HG03558 (cell line): ENCODE data around the gene PDS5A.
"Not testable (repeated sequence)": the region's sequence is repeated elsewhere in the genome, so short reads cannot be mapped to it uniquely, and the experiment has no call there.

Source experiments
- ATAC-seq: cut with Tn5 transposase; IDR thresholded peaks from one replicate; pipeline ENCODE4 v1.9.1; 2021; ENCODE audit warnings: moderate number of reproducible peaks; ENCODE audit not compliant: unreplicated experiment; ENCODE audit errors: extremely low read depth

The PDS5A gene

DNA sequence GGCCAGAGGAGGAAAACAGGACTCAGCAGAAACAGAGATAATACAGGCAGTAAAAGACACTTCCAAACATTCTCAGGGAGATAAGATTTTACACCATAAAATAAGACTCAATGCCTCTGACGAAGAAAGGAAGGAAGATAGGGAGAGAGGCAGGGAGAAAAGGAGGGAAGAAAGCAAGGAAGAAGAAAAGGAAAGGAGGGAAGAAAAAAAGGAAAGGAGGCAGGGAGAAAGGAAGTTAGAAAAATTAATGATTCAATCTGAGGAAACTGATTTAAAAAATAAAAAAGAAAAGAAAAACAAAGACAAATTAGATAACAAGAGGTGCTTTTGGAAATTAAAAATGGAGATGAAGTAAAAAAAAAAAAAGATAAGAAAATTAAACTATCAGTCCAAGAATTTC is 72.1 kb downstream of the PDS5A start:
- no peak for ATAC-seq

DNA sequence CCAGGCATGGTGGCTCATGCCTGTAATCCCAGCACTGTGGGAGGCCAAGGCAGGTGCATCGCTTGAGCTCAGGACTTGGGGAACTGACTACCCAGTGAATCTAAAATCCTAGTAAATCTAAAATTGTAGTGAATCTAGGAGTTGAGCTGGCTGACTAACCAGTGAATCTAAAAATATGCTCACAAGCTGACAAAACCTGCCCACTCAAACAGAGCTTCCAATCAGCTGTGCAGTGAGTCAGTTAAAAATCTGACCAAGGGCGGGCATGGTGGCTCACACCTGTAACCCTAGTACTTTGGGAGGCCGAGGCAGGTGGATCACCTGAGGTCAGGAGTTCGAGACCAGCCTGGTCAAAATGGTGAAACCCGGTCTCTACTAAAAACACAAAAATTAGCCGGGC is 72.7 kb downstream of the PDS5A start:
- not testable (repeated sequence) for ATAC-seq

DNA sequence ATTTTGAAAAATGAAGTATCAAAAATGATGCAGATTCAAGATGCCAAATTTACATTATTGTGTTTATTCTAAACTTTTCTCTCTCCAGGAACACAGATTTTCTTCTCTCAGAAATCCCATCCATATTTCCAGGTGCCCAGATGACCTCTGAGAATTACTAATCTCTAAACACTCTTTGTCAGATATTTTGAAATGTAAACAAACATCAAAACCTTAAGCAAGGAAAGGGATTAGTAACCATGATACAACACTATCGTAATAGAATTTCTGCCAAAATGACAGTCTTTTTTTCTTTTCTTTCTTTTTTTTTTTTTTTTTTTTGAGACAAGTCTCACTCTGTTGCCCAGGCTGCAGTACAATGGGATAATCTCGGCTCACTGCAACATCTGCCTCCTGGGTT is 76.7 kb downstream of the PDS5A start:
- no peak for ATAC-seq

DNA sequence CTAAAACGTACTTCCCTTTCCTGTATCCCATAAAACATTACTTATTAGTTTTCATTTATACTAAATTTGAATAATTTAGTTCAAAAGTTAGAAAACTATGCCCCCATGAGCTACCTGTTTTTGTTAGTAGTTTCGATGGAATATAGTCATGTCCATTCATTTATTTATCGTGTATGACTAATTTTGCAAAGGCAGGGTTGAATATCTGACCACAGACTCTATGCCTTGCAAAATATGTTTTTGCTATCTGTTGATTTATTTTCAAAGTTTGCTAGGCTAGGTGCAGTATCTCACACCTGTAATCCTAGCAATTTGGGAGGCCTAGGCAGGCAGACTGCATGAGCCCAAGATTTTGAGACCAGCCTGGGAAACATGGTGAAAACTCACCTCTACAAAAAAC is 78.4 kb downstream of the PDS5A start:
- no peak for ATAC-seq

DNA sequence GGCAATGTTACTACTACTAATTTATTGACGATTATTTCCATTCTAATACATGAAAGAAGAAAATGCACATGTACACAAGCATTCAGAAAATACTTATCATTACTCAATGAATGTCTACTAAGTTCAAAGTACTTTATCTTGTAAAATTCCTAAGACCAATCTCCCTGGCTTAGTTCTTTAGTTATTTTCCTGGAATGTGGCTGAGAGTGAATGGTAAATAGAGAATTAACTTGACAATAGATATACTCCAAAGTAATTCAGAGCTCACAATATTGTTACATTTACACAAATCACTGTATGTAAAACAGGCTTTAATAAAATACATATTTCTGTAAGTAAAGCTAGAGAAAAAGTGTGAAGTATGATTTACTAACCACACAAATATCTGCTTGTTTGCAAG is 79.7 kb downstream of the PDS5A start:
- ATAC-seq = no peak

DNA sequence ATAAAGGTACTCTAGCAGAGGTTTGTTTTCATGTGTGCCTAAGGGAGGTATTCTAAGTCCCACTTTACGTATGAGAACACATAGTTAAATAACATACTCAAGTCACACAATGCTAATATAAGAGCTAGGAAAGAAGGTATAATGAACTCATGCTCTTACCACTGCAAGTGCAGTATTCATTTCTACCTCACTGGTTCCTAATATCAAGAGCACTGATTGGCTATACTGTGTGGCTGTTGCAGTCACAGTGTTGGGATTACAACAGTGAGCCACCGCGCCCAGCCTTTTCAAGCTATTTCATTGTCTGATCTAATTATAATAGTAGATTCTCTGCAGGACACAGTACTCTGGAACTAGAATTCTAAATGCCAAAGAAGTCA is 84.0 kb downstream of the PDS5A start:
- no peak for ATAC-seq

DNA sequence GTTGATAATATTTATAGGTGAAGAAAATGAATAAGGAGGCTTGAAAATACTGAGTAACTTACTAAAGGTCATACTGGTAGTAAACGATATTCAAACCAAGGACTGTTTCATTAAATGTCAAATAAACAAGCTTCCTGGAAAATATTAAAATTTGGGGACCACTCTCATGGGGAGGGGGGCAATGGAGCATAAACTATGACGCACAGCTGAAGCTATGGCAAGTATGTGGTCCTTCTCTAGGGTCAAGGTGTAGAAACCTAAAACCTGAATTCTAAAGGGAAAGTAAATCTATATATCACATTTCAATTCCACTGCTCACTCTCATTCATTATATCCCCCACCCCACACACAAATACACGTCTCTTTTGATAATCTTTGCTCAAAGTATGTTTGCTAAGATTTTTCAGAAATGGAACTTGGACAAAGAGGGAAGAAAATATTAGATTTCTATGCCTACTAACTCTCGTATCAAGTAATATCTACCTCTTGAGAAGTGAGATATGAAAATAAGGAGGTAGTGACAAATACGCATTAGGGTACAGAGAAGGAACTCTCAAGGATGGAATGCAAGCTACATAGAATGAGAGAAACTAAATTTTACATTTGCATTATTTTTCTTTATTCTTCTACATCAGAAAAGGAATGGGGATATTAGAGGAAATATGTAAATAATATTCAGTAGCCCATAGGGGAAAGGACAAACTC is 84.6 kb downstream of the PDS5A start:
- no peak for ATAC-seq

DNA sequence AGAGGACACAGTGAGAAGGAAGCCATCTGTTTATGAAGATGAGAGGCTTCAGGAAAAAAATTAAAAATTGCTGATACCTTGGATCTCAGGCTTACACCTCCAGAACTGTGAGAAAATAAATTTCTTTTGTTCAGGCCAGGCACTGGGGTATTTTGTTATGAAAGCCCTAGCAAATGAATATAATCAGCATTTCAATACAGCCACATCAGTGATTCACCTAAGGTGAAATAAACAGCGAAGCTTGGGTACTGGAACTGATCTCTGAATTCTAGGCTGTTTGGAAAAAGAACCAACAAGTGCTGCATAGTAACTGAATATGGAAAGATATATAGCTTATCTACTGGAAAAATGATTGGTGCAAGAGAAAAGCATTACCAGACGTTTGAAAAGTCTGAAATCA is 88.5 kb downstream of the PDS5A start:
- no peak for ATAC-seq

DNA sequence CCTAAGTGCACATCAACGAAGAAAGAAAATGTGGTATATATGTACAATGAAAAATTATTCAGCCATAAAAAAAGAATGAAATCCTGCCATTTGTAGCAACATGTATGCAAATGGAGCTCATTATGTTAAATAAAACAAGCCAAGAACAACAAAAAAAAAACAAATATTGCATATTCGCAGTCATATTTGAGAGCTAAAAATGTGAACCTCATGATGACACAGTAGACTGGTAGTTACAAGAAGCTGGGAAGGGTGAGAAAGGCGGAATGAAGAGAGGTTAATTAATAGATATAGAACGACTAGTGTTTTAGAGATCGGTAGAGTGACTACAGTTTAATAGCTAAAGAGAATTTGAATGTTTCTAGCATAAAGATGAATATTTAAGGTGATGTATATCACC is 89.2 kb downstream of the PDS5A start:
- no peak for ATAC-seq

DNA sequence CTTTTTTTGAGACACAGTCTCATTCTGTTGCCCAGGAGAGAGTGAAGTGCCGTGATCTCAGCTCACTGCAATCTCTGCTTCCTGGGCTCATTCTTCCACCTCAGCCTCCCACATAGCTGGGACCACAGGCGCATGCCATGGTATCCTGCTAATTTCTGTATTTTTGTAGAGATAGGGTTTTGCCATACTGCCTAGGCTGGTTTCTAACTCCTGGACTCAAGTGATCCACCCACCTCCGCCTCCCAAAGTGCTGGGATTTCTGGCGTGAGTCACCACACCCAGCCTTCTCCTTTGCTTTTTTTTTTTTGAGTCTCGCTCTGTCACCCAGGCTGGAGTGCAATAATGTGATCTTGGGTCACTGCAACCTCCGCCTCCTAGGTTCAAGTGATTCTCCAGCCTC is 94.1 kb downstream of the PDS5A start:
- no peak for ATAC-seq

DNA sequence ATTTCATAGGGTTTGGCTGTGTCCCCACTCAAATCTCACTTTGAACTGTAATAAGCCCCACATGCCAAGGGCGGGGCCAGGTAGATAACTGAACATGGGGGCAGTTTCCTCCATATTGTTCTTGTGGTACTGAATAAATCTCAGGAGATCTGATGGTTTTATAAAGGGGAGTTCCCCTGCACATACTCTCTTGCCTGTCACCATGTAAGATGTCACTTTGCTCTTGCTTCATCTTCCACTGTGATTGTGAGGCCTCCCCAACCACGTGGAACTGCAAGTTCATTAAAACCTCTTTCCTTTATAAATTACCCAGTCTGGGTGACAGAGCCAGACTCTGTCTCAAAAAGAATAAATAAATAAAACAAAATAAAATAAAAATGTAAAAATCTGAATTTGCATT is 95.9 kb downstream of the PDS5A start:
- no peak for ATAC-seq

DNA sequence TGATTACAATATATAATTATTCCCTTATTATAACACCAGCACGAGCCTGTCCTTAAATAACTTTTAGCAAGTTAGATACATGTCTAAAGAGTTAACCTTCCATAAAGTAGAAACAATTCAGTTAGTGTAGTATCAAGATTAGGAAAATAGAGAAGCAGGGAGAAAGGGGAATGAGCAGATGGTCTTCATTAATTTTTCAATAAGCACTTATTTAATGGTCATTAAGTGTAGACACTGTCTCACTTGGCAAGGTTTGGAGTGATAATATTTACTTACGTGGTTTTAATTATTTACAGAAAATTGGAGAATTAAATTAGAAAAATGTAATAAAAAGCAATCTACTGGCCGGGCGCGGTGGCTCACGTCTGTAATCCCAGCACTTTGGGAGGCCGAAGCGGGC is 99.7 kb downstream of the PDS5A start:
- no peak for ATAC-seq

DNA sequence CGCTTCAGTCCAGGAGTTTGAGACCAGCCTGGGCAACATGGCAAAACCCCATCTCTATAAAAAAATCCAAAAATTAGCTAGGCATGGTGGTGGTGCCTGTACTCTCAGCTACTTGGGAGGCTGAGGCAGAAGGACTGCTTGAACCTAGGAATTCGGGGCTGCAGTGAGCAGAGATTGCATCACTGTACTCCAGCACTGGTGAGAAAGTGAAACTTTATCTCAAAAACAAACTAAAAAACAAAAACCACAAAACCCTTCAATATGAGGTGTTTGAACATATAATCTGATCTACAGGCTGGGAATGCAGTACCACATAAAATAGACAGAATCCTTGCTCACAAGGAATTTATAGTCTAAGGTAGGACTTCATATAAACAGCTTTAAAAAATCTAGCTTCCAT is 103.9 kb downstream of the PDS5A start:
- no peak for ATAC-seq

DNA sequence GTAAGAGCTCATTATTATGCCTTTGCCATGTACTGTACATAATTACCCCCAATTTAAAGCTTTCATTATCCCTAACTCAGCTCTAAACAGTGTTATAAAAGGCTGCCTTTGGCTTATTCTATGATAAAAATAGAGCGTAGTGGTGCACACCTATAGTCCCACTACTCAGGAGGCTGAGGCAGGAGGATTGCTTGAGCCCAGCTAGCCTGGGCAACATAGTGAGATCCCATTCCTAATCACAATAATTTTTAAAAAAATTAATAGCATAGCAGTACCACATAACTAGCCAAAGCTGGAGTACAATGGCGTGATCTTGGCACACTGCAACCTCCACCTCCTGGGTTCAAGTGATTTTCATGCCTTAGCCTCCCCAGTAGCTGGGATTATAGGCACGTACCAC is 112.4 kb downstream of the PDS5A start:
- ATAC-seq = no peak

DNA sequence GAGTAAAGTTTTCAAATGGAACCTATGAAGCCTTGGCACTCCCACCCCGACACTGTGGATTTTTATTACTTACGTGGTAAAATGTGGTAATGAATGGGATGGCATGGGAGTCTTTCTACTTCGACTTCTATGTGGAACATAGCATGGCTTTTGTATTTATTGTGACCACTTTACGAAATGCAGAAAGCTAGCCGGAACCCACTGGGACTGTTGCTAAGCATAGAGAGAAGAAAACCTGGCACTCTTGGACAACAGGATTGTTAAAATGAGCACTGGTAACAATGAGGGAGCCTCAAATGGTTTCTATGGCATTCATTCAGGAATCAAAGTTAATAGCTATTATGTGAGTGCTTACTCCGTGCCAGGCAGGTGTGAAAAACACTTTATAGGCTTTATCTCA is 113.3 kb downstream of the PDS5A start:
- no peak for ATAC-seq

DNA sequence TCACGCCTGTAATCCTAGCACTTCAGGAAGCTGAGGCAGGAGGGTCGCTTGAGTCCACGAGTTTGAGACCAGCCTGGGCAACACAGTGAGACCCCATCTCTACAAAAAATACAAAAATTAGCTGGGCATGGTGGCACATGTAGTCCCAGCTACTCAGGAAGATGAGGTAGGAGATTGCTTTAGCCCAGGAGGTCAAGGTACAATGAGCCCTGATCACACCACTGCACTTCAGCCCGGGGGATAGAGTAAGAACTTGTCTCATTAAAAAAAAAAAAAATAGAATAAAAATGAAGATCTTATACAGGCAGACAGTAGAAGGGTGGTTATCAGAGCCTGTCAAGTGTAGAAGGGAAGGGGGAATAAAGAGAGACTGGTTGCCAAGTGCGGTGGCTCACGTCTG is 116.9 kb downstream of the PDS5A start:
- no peak for ATAC-seq

DNA sequence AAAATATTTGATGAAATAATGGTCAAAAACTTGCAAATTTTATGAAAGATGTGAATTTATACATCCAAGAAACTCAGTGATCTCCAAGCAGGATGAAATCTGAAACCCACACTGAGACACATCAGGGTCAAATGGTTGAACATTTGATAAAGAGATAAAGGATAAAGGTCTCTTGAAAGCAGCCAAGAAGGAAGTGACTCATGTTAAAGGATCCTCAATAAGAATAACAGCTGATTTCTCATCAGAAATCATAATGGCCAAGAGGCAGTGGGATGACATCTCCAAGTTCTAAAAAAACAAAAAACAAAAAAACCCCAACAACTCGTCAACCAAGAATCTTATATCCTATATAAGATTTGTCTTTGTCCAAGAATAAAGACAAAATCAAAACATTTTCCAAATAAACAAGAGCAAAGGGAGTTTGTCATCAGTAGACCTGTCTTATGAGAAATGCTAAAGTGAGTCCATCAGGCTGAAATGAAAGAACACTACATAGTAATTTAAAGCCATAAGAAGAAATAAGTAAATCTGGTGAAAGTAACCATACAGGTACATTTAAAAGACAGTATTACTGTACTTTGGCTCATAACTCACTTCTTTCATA is 121.7 kb downstream of the PDS5A start:
- no peak for ATAC-seq

DNA sequence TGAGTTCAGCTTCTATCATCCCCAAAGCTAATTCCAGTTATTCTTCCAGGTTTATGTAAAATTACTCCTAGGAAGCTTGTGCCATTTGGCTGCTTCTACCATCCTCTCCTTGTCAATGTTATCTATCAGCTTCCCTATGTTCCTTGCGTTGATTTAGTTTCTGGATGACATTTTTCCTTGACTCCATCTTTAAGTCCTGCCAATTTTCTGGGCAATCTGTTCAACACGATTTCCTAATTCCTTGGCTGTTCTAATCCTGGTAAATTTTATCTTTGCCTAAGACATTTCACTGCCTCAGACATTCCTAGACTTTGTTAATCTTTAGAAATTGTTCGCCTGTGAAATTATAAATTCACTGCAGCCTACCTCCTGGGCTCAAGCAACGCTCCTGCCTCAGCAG is 125.1 kb downstream of the PDS5A start:
- no peak for ATAC-seq

DNA sequence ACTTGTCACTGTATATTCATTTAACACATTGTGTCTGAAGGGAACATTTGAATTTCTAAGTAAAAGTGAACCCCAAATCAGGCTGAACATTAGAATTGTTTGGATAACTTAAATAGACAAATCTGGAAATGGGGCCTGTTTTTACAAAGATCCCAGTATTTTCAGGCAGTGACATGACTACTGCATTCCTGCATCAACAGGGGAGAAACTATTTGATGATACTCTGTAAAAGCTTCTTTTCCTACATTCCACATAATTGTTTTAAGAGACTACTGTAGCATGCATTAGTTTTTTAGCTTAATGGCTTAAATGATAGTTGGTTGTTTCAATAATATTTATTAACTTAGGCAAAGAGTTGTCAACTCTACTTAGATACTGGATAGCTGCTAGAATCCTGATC is 127.0 kb downstream of the PDS5A start:
- no peak for ATAC-seq

DNA sequence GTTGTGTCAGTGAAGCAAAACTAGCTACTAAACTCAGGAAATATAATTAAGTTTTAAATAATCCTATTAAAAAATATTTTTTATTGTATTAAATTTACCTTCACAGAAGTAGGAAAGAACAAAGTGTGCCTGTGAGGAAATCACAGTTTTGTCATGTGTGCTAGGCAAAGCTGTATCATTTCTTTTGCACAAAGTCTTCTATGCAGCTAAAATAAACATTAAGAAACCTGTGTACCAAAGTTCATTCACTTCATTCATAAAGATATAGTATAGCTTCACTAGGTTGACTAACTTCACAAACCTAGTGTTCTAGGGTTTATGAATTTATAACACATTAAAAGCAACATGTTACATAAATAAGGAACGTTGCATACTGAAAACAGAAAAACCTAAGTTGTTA is 131.0 kb downstream of the PDS5A start:
- ATAC-seq = no peak

DNA sequence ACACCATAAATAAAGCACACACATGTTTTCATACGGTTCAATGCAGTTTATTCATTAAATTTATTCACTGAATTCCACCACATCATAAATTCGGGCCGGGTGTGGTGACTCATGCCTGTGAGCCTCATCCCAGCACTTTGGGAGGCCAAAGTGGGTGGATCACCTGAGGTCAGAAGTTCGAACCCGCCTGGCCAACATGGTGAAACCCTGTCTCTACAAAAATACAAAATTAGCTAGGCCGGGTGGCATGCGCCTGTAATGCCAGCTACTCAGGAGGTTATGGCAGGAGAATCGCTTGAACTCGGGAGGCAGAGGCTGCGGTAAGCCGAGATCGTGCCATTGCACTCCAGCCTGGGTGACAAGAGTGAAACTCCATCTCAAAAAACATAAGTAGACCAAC is 131.6 kb downstream of the PDS5A start:
- no peak for ATAC-seq

DNA sequence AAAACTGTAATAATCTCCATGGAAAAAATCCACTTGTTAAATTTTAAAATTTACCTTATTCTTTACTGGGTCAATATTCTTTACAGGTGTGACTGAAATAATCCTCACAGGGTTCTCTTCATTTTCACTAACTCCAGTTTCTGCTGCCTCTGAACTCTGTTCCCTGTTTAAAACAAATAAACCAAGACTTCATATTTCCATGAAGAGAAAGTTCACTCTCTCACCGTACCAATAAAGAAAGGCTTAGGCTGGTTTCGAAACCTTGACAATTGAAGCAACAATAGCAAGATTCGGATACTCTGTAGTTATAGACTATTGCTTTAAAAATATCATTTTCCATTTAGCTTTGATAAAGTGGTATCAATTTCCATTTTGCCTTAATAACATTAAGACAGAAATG is 135.8 kb downstream of the PDS5A start:
- no peak for ATAC-seq
